GM18508 (cell line): ENCODE data around the gene PROX1.

ENCODE experiments used
- ATAC-seq: cut with Tn5 transposase; IDR thresholded peaks from one replicate; pipeline ENCODE4 v1.9.1; 2021; ENCODE audit warnings: moderate number of reproducible peaks; ENCODE audit not compliant: insufficient read depth, unreplicated experiment

PROX1 gene

GRCh38 chr1:214017191-214017982, 29.6 kb downstream of the PROX1 start:
- ATAC-seq = no peak

GRCh38 chr1:214018386-214019268, 30.9 kb downstream of the PROX1 start:
- no peak for ATAC-seq

GRCh38 chr1:214019499-214019898, 31.7 kb downstream of the PROX1 start:
- no peak for ATAC-seq

- ATAC-seq = no peak
Measured at GRCh38 chr1:214021321-214021720, 33.5 kb downstream of the PROX1 start.

GRCh38 chr1:214022229-214022791, 34.5 kb downstream of the PROX1 start:
- no peak for ATAC-seq

GRCh38 chr1:214022810-214023425, 35.1 kb downstream of the PROX1 start:
- ATAC-seq = no peak

- ATAC-seq = no peak
Measured at GRCh38 chr1:214026985-214027384, 39.2 kb downstream of the PROX1 start.

- no peak for ATAC-seq
Measured at GRCh38 chr1:214027498-214027897, 39.7 kb downstream of the PROX1 start.

GRCh38 chr1:214028095-214028494, 40.3 kb downstream of the PROX1 start:
- ATAC-seq = no peak

GRCh38 chr1:214028649-214029406, 41.1 kb downstream of the PROX1 start:
- ATAC-seq = no peak

GRCh38 chr1:214029796-214030195, 42.0 kb downstream of the PROX1 start:
- no peak for ATAC-seq

GRCh38 chr1:214031267-214031650, 43.5 kb downstream of the PROX1 start:
- no peak for ATAC-seq

- ATAC-seq = no peak
Measured at GRCh38 chr1:214037468-214037867, 49.7 kb downstream of the PROX1 start.

GRCh38 chr1:214039394-214040018, 51.7 kb downstream of the PROX1 start:
- ATAC-seq = no peak

- ATAC-seq = no peak
Measured at GRCh38 chr1:214043167-214043566, 55.4 kb downstream of the PROX1 start.

GRCh38 chr1:214044438-214045214, 56.9 kb downstream of the PROX1 start:
- ATAC-seq = no peak

GRCh38 chr1:214050513-214051401, 63.0 kb downstream of the PROX1 start:
- no peak for ATAC-seq

- no peak for ATAC-seq
Measured at GRCh38 chr1:214051786-214052185, 64.0 kb downstream of the PROX1 start.
